ENCODE results near the gene DIP2C. TPM values are rescaled to one million over a fixed set of nuclear protein-coding genes. Genes with fewer than 3 reads are reported as not detected.
"Not testable (repeated sequence)": the region's sequence is repeated elsewhere in the genome, so short reads cannot be mapped to it uniquely, and the experiment has no call there.

Gene DIP2C
- total RNA-seq, 2 experiments from 2014 or later: 0.70 to 0.76 TPM

DNA sequence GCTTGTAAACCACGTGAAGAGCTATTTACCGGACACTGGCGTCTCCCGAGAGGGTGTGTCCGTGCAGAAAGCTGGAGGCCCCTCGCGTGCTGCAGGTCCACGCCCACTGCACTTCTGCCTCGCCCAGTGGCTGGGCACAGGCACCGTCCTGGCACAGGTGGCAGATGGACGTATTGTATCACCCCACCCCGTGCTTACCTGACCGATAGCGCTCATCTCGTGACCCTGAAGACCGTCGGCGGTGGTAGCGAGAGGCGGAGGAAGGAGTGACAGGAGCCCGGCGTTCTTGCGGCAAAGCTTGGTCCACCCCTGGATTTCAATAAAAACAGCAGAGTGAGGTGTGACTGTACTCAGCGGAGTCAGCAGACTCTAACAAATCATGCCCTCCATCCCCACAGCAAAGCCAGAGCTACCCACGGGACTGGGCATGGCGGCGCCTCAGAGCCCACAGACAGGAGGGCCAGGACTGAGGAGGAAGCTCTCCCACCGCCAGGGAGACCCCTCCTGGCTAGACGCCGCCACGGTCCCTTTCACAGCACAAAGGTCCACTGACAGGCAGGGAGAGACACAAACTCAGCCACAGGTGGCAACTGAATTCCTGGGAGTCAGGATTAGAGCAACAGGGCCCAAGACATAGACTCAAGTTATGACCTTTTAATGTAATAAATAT, 217.1 kb downstream of the DIP2C start:
- peaks cover 4% of the 10 kb centered on the region for H3K9me3 Mint-ChIP-seq
- H3K27ac Mint-ChIP-seq: no peak overlapping the region
- DNase-seq: no peak
- ChIA-PET POLR2A (no interaction called here), CTCF (no interaction called here)
- H3K27me3 Mint-ChIP-seq: peaks cover 5% of the 10 kb centered on the region
- peaks cover 6% of the 10 kb centered on the region for H3K36me3 Mint-ChIP-seq (ENCODE audit: low read depth)
- no peak overlapping the region for H3K4me3 Mint-ChIP-seq
- peaks cover 14% of the 10 kb centered on the region for H3K4me1 Mint-ChIP-seq

DNA sequence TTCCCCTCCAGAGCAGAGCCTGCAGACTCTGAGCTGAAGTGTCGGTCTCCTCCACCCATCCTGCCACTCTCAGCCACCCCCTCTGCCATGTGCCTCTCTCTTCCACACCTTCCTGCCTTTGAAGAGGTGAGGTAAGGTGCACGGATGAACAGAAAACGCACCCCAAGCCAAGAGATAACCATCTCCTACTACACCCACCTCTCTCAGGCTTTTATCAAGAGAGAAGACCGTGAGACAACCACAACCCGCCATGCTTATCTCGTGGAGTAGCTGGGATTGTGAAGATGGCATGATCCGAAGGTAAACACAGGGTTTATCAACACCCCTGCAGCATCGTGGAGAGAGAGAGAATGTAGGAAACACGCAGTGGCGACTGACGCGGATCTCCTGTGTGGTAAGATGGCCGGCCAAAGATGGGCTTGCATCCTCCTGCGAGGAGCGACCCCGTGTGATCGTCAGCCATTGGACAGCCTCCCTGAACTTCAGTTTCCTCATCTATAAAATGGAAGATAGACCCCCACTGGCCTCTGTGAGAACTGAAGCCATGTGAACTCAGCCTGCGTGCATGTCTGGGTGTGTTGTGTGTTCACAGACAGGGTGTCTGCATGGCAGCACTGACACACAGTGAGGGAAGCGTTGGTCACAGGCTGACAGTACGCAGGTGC, 219.0 kb downstream of the DIP2C start:
- ChIA-PET CTCF (no interaction called here), POLR2A (interaction anchor here (0.9 kb wide), 1 partner anchor 578 kb away, joined by 3 read pairs; the partner anchor contains the start of gene IDI1)
- peak; percentile 27 for DNase-seq
- Mint-ChIP-seq H3K4me3 (peak overlapping the region; percentile 1), H3K4me1 (peaks cover 14% of the 10 kb centered on the region), H3K27me3 (peaks cover 5% of the 10 kb centered on the region), H3K9me3 (no peaks in the 10 kb centered on the region), H3K27ac (no peak overlapping the region), H3K36me3 (ENCODE audit: low read depth) (peaks cover 2% of the 10 kb centered on the region)

DNA sequence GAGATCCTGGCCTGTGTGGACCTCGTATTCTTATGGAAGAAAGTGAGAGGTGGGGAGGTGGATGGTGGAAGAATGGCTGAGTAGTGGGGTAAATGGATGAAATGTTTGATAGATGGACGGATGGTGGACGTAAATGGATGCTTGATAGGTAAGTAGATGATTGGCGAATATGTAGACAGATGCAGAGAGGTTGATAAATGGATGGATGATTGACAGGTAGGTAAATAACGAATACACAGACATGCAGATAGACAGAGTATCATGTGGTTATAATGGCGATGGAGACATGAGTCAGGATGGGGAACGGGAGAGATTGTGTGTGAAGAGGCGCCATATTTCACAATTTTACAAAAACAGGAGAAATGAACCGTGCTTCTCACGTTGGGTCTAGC, 219.5 kb downstream of the DIP2C start:
- no peak for DNase-seq
- Mint-ChIP-seq H3K27me3 (peaks cover 5% of the 10 kb centered on the region), H3K36me3 (ENCODE audit: low read depth) (peaks cover 2% of the 10 kb centered on the region), H3K4me1 (peaks cover 14% of the 10 kb centered on the region), H3K4me3 (no peak overlapping the region), H3K27ac (no peak overlapping the region), H3K9me3 (no peaks in the 10 kb centered on the region)
- ChIA-PET CTCF (no interaction called here), POLR2A (interaction anchor here (0.9 kb wide), 1 partner anchor 579 kb away, joined by 3 read pairs; the partner anchor contains the start of gene IDI1)

DNA sequence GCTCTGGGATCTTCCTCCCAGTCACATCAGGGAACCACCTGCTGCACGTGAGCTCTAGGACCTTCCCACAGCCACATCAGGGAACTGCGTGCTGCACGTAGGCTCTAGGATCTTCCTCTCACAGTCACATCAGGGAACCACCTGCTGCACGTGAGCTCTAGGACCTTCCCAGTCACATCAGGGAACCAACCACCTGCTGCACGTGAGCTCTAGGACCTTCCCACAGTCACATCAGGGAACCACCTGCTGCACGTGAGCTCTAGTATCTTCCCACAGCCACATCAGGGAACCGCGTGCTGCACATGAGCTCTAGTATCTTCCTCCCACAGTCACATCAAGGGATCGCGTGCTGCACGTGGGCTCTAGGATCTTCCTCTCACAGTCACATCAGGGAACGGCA, 229.7 kb downstream of the DIP2C start:
- Mint-ChIP-seq H3K27me3 (peaks cover 21% of the 10 kb centered on the region), H3K27ac (no peak overlapping the region), H3K4me1 (peaks cover 1% of the 10 kb centered on the region), H3K4me3 (no peak overlapping the region), H3K36me3 (ENCODE audit: low read depth) (peaks cover 6% of the 10 kb centered on the region), H3K9me3 (peaks cover 5% of the 10 kb centered on the region)
- DNase-seq: no peak
- POLR2A ChIA-PET: no interaction called here
- CTCF ChIA-PET: no interaction called here

DNA sequence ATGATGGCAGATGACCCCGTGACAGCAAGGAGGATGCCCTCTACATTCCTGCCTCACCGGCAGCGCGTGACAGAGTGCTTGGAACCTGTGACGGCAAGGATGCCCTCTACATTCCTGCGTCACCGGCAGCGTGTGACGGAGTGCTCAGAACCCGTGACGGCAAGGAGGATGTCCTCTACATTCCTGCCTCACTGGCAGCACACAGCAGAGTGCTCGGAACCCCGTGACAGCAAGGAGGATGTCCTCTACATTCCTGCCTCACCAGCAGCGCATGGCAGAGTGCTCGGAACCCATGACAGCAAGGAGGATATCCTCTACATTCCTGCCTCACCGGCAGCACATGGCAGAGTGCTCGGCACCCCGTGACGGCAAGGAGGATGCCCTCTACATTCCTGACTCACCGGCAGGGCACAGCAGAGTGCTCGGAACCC, 231.0 kb downstream of the DIP2C start:
- no peak for DNase-seq
- Mint-ChIP-seq H3K36me3 (ENCODE audit: low read depth) (peaks cover 4% of the 10 kb centered on the region), H3K4me1 (peaks cover 1% of the 10 kb centered on the region), H3K27ac (no peak overlapping the region), H3K9me3 (no peaks in the 10 kb centered on the region), H3K27me3 (peaks cover 17% of the 10 kb centered on the region), H3K4me3 (no peak overlapping the region)
- POLR2A ChIA-PET: no interaction called here
- CTCF ChIA-PET: no interaction called here

DNA sequence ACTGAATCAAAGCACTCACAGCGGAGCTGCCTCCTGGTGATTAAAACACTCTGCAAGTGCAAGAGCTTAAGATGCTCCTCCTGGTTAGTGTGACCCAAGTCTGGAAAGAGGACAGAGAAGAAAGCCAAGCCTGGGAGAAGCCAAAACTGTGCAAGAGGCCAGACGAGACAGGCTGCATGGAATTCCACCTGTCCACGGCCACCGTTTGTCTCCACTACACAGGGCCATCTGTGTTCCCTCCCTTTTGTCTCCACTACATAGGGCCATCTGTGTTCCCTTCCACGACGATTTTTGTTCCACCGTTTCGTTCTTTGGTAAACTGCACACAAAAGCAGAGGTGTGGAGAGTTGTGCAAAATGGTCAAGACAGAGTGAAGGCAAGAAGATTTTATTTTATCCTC, 233.0 kb downstream of the DIP2C start:
- no peak overlapping the region for H3K4me3 Mint-ChIP-seq
- H3K9me3 Mint-ChIP-seq: no peaks in the 10 kb centered on the region
- CTCF ChIA-PET: no interaction called here
- no peaks in the 10 kb centered on the region for H3K36me3 Mint-ChIP-seq (ENCODE audit: low read depth)
- POLR2A ChIA-PET: no interaction called here
- H3K4me1 Mint-ChIP-seq: peaks cover 8% of the 10 kb centered on the region
- no peak for DNase-seq
- peaks cover 20% of the 10 kb centered on the region for H3K27me3 Mint-ChIP-seq
- H3K27ac Mint-ChIP-seq: no peak overlapping the region

DNA sequence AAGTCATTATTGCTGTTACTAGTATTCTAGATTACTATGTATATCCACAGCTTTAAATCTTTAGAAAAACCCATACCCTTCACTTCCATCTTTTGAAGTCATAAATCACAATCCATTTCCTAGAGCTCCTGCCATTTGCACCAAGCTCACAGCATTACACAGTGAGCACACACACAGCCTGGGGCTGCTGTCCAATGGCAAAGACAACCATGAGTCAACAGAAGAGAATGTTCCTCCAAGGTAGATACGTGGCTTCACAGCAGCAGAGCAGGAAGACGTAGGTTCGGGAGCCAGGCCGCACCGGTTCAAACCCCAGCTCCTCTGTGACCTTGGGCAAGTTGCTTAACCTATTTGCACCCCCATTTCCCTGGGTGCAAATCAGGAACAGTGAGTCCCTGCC, 234.6 kb downstream of the DIP2C start:
- no peak overlapping the region for H3K4me3 Mint-ChIP-seq
- DNase-seq: no peak
- ChIA-PET CTCF (no interaction called here), POLR2A (no interaction called here)
- H3K27me3 Mint-ChIP-seq: peaks cover 17% of the 10 kb centered on the region
- peaks cover 23% of the 10 kb centered on the region for H3K4me1 Mint-ChIP-seq
- H3K36me3 Mint-ChIP-seq (ENCODE audit: low read depth): no peaks in the 10 kb centered on the region
- no peak overlapping the region for H3K27ac Mint-ChIP-seq
- no peaks in the 10 kb centered on the region for H3K9me3 Mint-ChIP-seq

DNA sequence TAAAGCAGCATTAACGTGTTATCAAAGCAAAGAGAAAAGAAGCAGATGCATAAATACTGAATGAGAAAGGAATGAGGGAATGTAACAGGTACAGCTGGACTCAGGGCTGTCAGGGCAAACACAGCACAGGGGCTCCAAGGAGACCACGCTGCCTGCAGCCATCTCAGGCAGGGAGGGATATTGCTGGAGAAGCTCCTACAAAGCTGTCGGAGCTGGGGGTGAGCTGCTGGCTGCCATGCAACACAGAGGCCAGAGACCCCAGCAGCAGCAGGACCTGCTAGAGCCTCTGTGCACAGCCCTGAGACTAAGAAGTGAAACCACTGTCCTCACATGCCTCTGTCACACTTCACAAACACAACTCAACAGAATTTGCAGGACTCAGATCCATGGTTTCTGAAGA, 235.8 kb downstream of the DIP2C start:
- CTCF ChIA-PET: no interaction called here

DNA sequence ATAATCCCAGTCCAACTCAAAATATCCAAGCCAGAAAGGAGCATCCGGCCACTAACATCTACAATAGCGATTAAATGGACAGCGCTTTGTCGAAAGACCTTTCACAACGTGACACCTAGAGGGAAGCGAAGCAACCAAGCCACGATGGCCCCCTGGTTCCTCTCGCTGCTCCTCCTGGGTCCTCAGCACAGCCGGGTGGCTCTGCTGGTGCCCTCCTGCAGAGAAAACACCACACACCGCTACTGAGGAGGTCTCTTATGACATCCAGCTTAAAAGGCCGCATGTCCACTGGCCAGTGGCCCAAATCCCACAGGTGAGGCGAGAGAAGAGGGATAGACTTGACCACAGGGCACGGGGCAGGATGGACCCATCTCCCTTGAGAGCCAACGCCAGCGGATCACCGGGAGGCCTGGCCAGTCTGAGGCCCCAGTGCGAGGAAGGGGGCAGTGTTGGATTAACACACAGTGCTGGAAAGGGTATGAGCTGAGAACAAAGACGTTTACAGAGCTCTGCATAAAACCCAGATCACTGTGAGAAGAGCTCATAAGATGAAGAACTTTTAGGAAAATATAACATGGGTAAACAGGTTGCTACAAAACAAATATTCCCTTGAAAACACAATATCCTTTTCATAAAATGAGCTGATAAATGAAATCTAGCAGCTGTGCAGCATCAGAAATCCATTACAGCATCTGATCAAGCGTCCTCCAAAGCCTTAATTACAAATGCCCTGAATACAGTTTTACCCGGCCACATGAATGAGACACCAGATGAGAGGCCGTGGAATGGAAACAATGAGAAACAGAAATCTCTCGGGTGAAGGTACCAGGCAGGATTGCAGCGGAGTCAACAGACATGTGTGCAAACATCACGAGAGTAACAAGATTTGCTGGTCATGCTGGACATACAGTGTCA, 236.7 kb downstream of the DIP2C start:
- Mint-ChIP-seq H3K27ac (no peak overlapping the region), H3K9me3 (no peaks in the 10 kb centered on the region), H3K4me1 (peaks cover 23% of the 10 kb centered on the region), H3K4me3 (no peak overlapping the region), H3K27me3 (peaks cover 20% of the 10 kb centered on the region), H3K36me3 (ENCODE audit: low read depth) (no peaks in the 10 kb centered on the region)
- POLR2A ChIA-PET: no interaction called here
- CTCF ChIA-PET: interaction anchor here (0.6 kb wide), 1 partner anchor 529 kb away, joined by 3 read pairs; no protein-coding TSS in a partner anchor
- no peak for DNase-seq

More for the DNA sequence above, 235.8 kb downstream of the DIP2C start:
- no peak overlapping the region for H3K27ac Mint-ChIP-seq
- peaks cover 23% of the 10 kb centered on the region for H3K4me1 Mint-ChIP-seq
- no peaks in the 10 kb centered on the region for H3K36me3 Mint-ChIP-seq (ENCODE audit: low read depth)
- H3K4me3 Mint-ChIP-seq: no peak overlapping the region
- peaks cover 20% of the 10 kb centered on the region for H3K27me3 Mint-ChIP-seq
- no peak for DNase-seq
- POLR2A ChIA-PET: no interaction called here
- H3K9me3 Mint-ChIP-seq: no peaks in the 10 kb centered on the region

DNA sequence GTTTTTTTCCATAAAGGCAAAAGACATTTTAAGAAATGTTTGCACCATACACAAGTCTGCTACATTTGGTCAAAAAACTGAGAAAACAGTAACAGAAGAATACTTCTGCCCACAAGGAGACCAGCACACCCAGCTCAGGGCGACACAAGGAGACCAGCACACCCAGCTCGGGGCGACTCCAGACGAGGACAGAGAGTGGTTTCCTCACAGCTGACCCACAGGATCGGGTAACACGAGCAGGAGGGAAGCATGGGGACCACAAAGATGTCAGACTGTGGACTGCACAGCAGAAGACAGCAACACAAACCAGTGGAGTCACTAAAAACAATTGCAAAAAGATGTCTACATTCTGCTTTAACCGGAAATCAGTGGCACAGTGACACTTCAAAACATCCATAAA, 237.6 kb downstream of the DIP2C start:
- peaks cover 23% of the 10 kb centered on the region for H3K4me1 Mint-ChIP-seq
- peaks cover 20% of the 10 kb centered on the region for H3K27me3 Mint-ChIP-seq
- no peak for DNase-seq
- H3K36me3 Mint-ChIP-seq (ENCODE audit: low read depth): no peaks in the 10 kb centered on the region
- peak overlapping the region; percentile 17 for H3K27ac Mint-ChIP-seq
- no peak overlapping the region for H3K4me3 Mint-ChIP-seq
- ChIA-PET CTCF (no interaction called here), POLR2A (interaction anchor here (1.3 kb wide), 1 partner anchor 15 kb away, joined by 5 read pairs; no protein-coding TSS in a partner anchor)
- no peaks in the 10 kb centered on the region for H3K9me3 Mint-ChIP-seq

DNA sequence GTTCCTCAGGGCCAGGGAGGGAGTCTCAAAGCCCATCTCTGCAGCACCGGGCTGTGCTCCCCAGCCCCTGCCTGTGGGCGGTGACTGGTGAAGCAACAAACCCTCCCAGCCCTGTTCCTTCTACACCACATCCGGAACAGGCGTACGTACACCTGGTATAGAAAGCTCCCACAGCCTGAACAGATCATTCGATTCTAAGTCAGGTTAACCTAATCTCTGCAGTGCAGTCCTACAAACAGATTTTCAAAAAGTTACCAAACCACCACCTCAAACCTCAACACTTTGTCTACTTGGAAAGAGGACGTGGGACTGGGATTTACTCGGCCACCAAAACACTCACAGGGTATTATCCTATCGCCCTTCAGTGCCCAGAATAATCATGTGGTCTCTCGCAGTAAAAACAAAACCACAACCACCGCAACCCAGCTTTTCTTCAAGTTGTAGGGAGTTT, 238.4 kb downstream of the DIP2C start:
- POLR2A ChIA-PET: interaction anchor here (1.3 kb wide), 2 partner anchors 14 to 315 kb away, joined by 3 to 5 read pairs; no protein-coding TSS in a partner anchor

DNA sequence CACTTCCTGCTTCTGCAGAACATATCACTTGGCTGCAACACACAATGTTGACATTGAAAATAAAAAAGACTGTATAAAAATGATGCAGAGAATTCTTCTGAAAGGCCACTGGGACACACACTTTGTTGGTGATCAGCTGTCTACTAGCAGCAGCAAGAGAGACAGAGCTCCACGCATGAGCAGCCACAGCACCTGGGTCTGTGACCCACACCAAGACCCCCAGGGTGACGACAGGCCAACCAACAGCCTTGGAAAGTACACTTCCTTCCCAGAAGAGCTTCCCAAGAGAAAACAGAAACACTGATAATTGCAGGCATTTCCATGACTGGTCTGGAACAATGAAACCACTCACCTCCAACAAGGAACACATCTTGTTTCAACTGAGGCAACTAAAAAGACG, 239.0 kb downstream of the DIP2C start:
- H3K4me1 Mint-ChIP-seq: peaks cover 23% of the 10 kb centered on the region
- peaks cover 2% of the 10 kb centered on the region for H3K9me3 Mint-ChIP-seq
- no peak overlapping the region for H3K4me3 Mint-ChIP-seq

More for the DNA sequence above, 238.4 kb downstream of the DIP2C start:
- H3K4me1 Mint-ChIP-seq: peaks cover 23% of the 10 kb centered on the region
- peak; percentile 75 for DNase-seq
- H3K27ac Mint-ChIP-seq: peak overlapping the region; percentile 47
- H3K9me3 Mint-ChIP-seq: peaks cover 2% of the 10 kb centered on the region
- no peaks in the 10 kb centered on the region for H3K36me3 Mint-ChIP-seq (ENCODE audit: low read depth)
- peak overlapping the region; percentile 55 for H3K4me3 Mint-ChIP-seq
- CTCF ChIA-PET: no interaction called here
- H3K27me3 Mint-ChIP-seq: peaks cover 20% of the 10 kb centered on the region

DNA sequence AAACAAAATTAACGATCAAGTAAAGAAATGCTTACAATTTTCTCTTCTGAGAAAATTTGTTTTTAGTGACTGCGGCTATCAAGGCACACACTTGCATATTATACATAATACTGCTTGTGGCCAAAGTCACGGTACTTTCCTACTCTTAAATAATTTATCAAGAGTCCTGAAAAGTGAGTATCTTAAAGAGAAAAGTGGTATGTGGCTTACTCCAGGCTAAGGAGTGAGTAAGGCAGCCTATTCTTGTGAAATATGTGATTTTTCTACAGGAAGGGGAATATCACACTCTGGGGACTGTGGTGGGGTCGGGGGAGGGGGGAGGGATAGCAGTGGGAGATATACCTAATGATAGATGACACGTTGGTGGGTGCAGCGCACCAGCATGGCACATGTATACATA, 240.1 kb downstream of the DIP2C start:
- H3K27ac Mint-ChIP-seq; H3K36me3 Mint-ChIP-seq (ENCODE audit: low read depth); DNase-seq; H3K9me3 Mint-ChIP-seq; CTCF ChIA-PET; POLR2A ChIA-PET; H3K4me3 Mint-ChIP-seq: not testable (repeated sequence)
- Mint-ChIP-seq H3K4me1 (peaks cover 22% of the 10 kb centered on the region), H3K27me3 (peaks cover 19% of the 10 kb centered on the region)

More for the DNA sequence above, 239.0 kb downstream of the DIP2C start:
- CTCF ChIA-PET: no interaction called here
- H3K27me3 Mint-ChIP-seq: peaks cover 20% of the 10 kb centered on the region
- no peak for DNase-seq
- no peaks in the 10 kb centered on the region for H3K36me3 Mint-ChIP-seq (ENCODE audit: low read depth)
- POLR2A ChIA-PET: interaction anchor here (1.3 kb wide), 2 partner anchors 13 to 314 kb away, joined by 3 to 5 read pairs; no protein-coding TSS in a partner anchor
- H3K27ac Mint-ChIP-seq: peak overlapping the region; percentile 44

Data from activated CD4-positive, alpha-beta memory T cell treated with anti-CD3 and anti-CD28 coated beads, Interleukin-2, amount 10 ng/mL, durations not matched to agents 7 days and 5 days (primary cell).